ENCODE measurements around the gene TIPRL. TPM values are rescaled to one million over a fixed set of nuclear protein-coding genes. Genes with fewer than 3 reads are reported as not detected.
A peak's percentile ranks its signal among the peaks of the same experiment; 100 is the strongest.

The TIPRL gene
- total and polyA plus RNA-seq, 2 experiments from 2014 or later: 44.2 to 47.6 TPM

DNA sequence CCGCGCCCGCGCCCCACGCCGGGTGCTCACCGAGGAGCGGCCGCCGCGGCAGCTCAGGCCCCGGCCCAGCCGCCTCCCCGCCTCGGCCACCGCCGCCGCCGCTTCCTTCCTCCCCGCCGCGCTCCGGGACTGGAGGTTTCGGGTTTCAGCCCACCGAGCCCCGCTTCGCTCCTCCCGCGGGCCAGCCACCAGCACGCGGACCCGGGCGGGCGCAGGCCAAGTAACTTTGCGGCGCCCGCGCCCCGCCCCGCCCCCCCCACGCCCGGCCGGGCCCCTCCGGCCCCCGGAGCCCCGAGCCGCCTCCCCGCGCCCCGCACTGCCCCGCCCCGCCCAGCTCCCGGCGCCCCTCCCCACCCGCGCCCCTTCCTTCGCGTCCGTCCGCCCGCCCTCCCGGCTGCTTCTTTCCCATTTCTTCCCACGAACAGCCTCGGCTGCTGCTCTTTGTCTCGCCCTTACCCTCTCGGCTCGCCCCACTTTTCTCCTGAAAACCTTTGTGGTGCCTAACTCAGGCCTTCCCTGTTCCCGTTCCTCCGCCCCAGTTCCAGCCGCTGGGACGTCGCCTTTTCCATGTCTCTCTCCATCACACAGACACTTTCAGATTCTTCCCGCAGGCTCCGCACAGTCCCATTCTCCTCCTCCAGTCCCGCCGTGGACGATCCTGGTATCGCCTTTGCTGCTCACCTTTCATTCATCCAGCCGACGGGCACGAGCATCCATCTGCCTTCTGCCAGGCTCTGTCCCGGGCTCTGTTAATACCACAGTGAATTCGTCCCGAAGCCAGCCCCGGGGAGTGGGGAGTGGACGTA is 41.9 kb upstream of the TIPRL start, which contains the start of gene GPR161:
Gene GPR161 (minus strand): TSS at position 222 of the 806 bp plus-strand sequence. CDS start 32,080 bp downstream, outside the sequence.
- H3K4me2 ChIP-seq: peak within 1 kb of the TSS; percentile 98
- peaks cover 19% of the 10 kb centered on the region for H3K4me1 ChIP-seq (ENCODE audit: insufficient read depth)
- H2AFZ ChIP-seq: peak within 1 kb of the TSS; percentile 100
- no peaks in the 10 kb centered on the region for H3K9me2 ChIP-seq (replicated peaks; ENCODE audit: insufficient read depth)
- H3K36me3 ChIP-seq (replicated peaks; ENCODE audit: insufficient read depth, low read depth): no peaks in the 10 kb centered on the region
- TF ChIP-seq, protein P1, sequence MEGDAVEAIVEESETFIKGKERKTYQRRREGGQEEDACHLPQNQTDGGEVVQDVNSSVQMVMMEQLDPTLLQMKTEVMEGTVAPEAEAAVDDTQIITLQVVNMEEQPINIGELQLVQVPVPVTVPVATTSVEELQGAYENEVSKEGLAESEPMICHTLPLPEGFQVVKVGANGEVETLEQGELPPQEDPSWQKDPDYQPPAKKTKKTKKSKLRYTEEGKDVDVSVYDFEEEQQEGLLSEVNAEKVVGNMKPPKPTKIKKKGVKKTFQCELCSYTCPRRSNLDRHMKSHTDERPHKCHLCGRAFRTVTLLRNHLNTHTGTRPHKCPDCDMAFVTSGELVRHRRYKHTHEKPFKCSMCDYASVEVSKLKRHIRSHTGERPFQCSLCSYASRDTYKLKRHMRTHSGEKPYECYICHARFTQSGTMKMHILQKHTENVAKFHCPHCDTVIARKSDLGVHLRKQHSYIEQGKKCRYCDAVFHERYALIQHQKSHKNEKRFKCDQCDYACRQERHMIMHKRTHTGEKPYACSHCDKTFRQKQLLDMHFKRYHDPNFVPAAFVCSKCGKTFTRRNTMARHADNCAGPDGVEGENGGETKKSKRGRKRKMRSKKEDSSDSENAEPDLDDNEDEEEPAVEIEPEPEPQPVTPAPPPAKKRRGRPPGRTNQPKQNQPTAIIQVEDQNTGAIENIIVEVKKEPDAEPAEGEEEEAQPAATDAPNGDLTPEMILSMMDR (IDR thresholded peaks at IDR 0.05; ENCODE audit: poor library complexity): no peak
- TF ChIP-seq EZH2phosphoT487 (IDR thresholded peaks at IDR 0.05; ENCODE audit: low read depth, severe bottlenecking, unreplicated experiment) (no peak), EZH2 (IDR thresholded peaks at IDR 0.05; ENCODE audit: borderline replicate concordance) (no peak)
- peak within 1 kb of the TSS; percentile 95 for H3K4me3 ChIP-seq
- H3K27me3 ChIP-seq: no peaks in the 10 kb centered on the region
- H3K79me2 ChIP-seq: peaks cover 34% of the 10 kb centered on the region
- H3K27ac ChIP-seq: peak within 1 kb of the TSS; percentile 96
- DNase-seq (ENCODE audit: low spot score): peak; percentile 73
- WGBS (ENCODE audit: low lambda C conversion rate, missing lambda C conversion rate): 2% methylated on average over 25 of the region's 86 CpGs
- H4K20me1 ChIP-seq (ENCODE audit: insufficient read depth, poor library complexity, severe bottlenecking): no peaks in the 10 kb centered on the region
- no peaks in the 10 kb centered on the region for H3K9me3 ChIP-seq (ENCODE audit: low read depth)

DNA sequence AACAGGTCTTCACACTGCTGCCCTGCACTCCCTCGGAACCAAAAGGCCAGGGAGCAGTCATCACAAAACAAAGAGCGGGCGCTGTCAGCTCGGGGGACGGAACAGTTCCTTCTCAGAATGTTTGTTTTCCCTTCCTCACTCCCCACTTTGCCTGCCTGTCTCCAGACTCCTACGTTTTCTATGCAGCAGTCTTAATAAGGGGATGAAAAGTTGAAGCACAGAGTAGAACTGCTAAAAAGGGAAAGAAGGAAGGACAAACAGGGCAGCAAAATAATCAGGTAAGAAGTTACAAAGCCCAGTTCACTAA is 41.3 kb upstream of the TIPRL start:
- WGBS (ENCODE audit: low lambda C conversion rate, missing lambda C conversion rate): under 1% methylated on average over 6 of the region's 6 CpGs

DNA sequence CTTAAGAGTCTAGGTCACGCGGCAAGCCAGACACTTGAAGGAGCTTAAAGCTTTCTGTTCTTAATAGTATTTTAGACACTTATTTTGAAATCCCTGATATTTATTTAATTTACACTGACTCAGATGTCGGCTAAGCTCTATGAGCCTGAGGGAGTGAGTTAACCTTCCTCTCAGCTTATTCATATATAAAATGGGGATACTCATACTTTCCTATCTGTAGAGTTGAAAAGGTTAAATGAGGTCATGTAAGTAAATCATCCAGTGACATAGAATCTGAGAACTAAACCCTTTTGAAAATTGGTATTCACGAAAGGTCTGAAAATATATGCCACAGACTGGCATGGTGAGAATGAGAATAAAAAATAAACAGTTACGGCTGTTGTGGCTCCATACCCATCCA is 40.6 kb upstream of the TIPRL start:
- no peak for DNase-seq (ENCODE audit: low spot score)
- H3K36me3 ChIP-seq (replicated peaks; ENCODE audit: insufficient read depth, low read depth): no peaks in the 10 kb centered on the region
- no peak overlapping the region for H3K4me3 ChIP-seq
- TF ChIP-seq, protein P1 (IDR thresholded peaks at IDR 0.05; ENCODE audit: poor library complexity): no peak
- no peak for TF ChIP-seq EZH2phosphoT487 (IDR thresholded peaks at IDR 0.05; ENCODE audit: low read depth, severe bottlenecking, unreplicated experiment)
- H3K27ac ChIP-seq: no peak overlapping the region
- peaks cover 19% of the 10 kb centered on the region for H3K4me1 ChIP-seq (ENCODE audit: insufficient read depth)
- H3K27me3 ChIP-seq: no peaks in the 10 kb centered on the region
- WGBS (ENCODE audit: low lambda C conversion rate, missing lambda C conversion rate): 88% methylated on average over 5 of the region's 5 CpGs
- H4K20me1 ChIP-seq (ENCODE audit: insufficient read depth, poor library complexity, severe bottlenecking): no peaks in the 10 kb centered on the region
- H3K9me3 ChIP-seq (ENCODE audit: low read depth): no peaks in the 10 kb centered on the region
- no peaks in the 10 kb centered on the region for H3K9me2 ChIP-seq (replicated peaks; ENCODE audit: insufficient read depth)
- peak overlapping the region; percentile 100 for H2AFZ ChIP-seq
- peaks cover 26% of the 10 kb centered on the region for H3K79me2 ChIP-seq
- H3K4me2 ChIP-seq: peak overlapping the region; percentile 98

More for the DNA sequence above, 41.3 kb upstream of the TIPRL start:
- Histone ChIP-seq H3K36me3 (replicated peaks; ENCODE audit: insufficient read depth, low read depth) (no peaks in the 10 kb centered on the region), H3K9me2 (replicated peaks; ENCODE audit: insufficient read depth) (no peaks in the 10 kb centered on the region), H3K4me1 (ENCODE audit: insufficient read depth) (peaks cover 19% of the 10 kb centered on the region), H4K20me1 (ENCODE audit: insufficient read depth, poor library complexity, severe bottlenecking) (no peaks in the 10 kb centered on the region), H3K27me3 (no peaks in the 10 kb centered on the region), H3K4me3 (peak overlapping the region; percentile 95), H3K27ac (peak overlapping the region; percentile 96), H3K4me2 (peak overlapping the region; percentile 98), H3K9me3 (ENCODE audit: low read depth) (no peaks in the 10 kb centered on the region), H3K79me2 (peaks cover 30% of the 10 kb centered on the region), H2AFZ (peak overlapping the region; percentile 100)
- DNase-seq (ENCODE audit: low spot score): no peak
- TF ChIP-seq EZH2 (IDR thresholded peaks at IDR 0.05; ENCODE audit: borderline replicate concordance) (no peak), EZH2phosphoT487 (IDR thresholded peaks at IDR 0.05; ENCODE audit: low read depth, severe bottlenecking, unreplicated experiment) (no peak)
- TF ChIP-seq, protein P1 (IDR thresholded peaks at IDR 0.05; ENCODE audit: poor library complexity): no peak
